NCI-H748 treated with DMSO at 0.1 percent for 48 hours (cell line): ENCODE results near the gene GPRIN1.

ENCODE experiments used
- DNase-seq: peaks from one replicate; lab custom pipeline; 2025; lab: John Stamatoyannopoulos, UW

Gene GPRIN1

GRCh38 chr5:176609724-176610434, at the start of gene GPRIN1:
GPRIN1 (minus strand) TSS chr5:176610156; CDS start chr5:176599834, 10,322 bp downstream.
- DNase-seq, result peak; percentile 56

- no peak for DNase-seq
Measured at GRCh38 chr5:176659512-176659839, 49.5 kb upstream of the GPRIN1 start.

GRCh38 chr5:176658817-176659511, 49.0 kb upstream of the GPRIN1 start:
- DNase-seq, result no peak

- peak; percentile 33 for DNase-seq
Measured at GRCh38 chr5:176658007-176658599, 48.1 kb upstream of the GPRIN1 start.

- no peak for DNase-seq
Measured at GRCh38 chr5:176656467-176656990, 46.6 kb upstream of the GPRIN1 start.

GRCh38 chr5:176654856-176655255, 44.9 kb upstream of the GPRIN1 start:
- no peak for DNase-seq

DNA sequence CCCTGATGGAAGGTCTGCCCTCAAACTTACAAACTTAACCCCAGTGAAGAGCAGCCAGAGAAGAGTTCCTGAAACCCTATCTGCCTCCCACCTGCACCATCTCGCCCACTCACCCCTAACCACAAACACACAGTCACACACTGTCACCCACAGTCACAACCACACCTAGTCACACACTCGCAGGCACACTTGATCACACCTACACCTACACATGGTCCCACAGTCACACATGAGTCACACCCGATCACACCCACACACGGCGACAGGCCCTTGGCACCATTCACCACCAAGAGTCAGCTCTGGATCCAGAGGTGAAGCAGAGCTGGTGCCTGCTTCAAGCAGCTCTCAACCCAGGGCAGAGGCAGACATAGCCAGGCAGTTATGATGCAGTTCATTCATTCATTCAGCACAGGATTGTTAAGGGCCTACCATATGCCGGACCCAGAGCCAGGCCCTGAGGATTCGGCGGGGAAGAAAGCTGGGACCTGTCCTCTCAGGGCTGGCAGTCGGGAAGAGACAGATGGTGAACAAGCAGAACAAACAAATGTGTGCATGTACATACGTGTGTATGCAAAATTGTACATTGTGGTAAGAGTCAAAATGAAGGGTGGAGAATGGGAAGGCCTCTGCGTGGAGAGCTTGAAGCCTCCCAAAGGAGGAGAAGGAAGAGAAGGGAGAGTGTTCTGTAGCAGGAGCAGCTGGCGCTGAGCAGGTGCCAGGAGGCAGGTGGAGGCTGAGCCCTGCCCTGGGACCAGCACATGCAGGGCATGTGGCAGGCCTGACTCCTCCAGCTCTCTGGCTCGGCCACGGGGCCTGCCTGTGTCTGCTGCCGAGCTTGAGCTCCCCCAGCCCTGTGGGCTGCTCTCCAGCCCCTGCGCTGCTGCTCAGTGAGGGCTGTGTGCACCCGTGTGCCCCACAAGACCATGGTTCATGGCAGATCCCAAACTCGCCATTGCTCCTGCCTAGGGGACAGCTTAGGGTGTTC, 43.7 kb upstream of the GPRIN1 start:
- DNase-seq, result no peak

GRCh38 chr5:176652136-176652535, 42.2 kb upstream of the GPRIN1 start:
- no peak for DNase-seq

GRCh38 chr5:176651472-176651980, 41.6 kb upstream of the GPRIN1 start:
- DNase-seq, result no peak

DNA sequence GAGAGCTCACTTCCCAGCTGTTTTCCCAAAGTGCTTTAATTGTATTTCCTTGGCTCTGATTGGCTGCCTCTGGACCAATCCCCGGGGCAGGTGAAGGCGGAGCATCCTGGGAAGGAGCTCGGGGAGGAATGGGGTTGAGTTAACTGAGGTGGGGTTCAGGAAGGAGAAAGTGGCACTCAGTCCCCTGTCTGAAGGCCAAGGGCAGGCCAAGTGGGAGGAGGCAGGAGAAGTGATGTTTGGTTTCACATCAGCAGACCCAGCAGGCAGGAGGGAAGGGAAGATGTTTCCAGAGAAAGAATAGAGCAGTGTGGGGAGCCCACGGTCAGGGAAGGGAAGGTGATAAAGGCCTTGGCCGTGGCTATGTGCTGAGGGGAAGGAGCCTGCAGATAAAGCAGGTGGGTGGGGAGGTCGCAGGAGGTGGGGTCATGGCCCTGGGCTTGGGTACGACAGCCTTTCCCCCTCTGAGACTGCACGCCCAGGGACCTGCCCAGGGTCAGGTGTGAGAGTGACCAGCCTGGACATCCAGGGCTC, 40.5 kb upstream of the GPRIN1 start:
- no peak for DNase-seq

- no peak for DNase-seq
Measured at GRCh38 chr5:176648474-176649194, 38.7 kb upstream of the GPRIN1 start.

DNA sequence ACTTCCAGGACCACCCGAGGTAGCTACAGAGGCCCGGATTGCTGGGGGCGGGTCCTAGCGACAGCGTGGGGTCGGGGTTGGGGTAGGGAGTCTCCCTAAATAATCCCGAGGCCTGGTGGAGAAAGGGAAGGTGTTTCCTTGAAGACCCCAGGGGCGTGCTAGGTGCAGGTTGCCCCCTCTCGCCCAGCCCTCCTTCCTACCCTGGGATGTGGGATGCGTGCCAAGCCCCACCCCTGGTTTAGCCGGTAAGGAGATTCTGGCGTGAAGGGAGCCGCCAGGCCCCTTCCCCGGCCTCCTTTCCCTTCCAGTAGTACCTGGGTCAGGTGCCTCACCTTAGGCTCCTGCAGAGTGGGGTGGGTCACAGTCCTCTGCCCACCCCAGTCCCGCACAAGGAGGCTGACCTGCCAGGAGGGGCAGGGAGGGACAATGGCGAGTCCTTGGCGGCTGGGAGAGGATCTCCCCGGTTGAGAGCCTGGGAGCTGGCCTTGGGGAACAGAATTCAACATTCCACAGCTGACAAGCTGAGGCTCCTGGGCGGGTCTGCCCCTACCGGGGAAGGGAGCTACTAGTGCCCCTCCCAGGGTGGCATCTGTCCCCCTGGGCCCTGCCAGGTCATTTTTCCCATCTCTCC, 38.0 kb upstream of the GPRIN1 start:
- DNase-seq, result peak; percentile 15

DNA sequence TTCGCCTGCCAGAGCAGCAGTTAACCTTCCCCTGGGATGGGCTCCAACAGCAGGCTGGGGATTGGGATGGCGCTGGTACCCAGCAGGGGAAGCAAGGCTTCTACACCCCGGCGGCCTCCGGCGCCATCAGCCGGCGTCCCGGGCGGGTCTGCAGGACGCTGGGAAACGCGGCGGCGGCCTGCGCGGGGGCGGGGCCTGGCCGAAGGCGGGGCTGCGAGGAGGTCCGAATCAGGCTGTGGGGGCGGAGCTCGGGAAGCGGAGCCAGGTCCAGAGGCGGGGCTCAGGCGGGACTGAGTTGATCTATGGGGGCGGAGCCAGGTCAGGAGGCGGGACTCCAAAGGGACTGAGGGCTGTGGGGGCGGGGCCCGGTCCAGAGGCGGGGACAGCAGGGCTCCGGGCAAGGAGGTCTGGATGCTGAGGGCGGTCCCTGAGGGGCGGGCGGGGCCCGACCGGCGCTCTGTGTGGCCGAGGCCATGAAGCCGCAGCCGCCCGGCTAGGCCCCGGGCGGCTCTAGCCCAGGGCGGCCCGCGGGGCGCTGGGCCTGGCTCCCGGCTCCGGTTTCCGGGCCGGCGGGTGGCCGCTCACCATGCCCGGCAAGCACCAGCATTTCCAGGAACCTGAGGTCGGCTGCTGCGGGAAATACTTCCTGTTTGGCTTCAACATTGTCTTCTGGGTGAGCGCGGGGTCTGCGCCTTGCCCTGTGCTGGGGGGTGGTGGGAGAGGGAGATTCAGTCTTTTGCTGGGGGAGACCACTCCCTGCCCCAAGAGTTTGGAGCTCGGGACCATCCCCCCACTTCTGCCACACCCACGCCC, 37.3 kb upstream of the GPRIN1 start, which contains the start of gene TSPAN17:
Gene TSPAN17 (plus strand): TSS at position 455 of the 813 bp plus-strand sequence. CDS start 132 bp downstream, at position 587.
- DNase-seq, result peak; percentile 97

DNA sequence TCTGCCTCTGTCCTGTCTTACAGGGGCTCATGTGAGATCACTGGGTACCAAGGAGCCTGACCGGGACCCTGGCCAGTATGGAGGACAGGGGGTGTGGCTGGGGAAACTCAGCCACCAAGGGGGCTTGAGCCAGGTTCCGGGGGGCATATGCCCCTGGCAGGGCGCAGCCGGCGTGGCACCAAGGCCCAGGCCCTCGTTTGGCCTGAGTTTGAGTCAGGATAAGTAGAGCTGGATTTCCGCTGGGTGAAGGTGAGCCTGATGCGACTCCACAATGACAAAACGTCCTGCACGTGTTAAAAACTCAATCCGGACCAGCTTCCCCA, 36.7 kb upstream of the GPRIN1 start:
- DNase-seq, result no peak

- DNase-seq, result no peak
Measured at GRCh38 chr5:176646049-176646706, 36.2 kb upstream of the GPRIN1 start.

DNA sequence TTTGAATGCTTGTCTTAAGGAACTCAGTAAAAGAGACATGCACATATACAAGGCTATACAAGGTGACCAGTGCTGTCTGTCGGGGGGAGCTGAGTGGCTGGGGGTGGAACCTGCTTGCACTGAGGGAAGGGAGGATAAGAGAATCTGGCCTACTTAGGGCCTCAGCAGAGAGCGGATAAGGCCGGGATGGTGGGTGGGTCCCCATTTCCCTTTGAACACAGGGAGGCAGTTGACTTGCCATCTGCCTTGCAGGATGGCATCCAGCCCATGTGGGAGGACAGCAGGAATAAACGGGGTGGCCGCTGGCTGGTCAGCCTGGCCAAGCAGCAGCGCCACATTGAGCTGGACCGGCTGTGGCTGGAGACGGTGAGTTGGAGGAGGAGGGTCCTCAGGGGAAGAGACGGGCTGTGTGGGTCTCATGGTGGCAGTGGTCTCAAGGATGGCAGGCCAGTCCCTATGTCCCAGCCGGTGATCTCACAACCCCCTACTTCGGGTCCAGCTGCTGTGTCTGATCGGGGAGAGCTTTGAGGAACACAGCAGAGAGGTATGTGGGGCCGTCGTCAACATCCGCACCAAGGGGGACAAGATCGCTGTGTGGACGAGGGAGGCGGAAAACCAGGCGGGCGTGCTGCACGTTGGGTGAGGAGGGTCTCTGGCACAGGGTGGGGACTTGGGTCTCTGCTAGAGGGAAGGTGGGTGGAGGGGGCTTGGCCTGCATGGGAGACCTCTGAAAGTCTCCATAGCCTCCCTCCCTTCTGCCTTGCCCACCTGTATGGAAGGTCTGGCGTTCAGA, 35.1 kb upstream of the GPRIN1 start:
- DNase-seq, result no peak

DNA sequence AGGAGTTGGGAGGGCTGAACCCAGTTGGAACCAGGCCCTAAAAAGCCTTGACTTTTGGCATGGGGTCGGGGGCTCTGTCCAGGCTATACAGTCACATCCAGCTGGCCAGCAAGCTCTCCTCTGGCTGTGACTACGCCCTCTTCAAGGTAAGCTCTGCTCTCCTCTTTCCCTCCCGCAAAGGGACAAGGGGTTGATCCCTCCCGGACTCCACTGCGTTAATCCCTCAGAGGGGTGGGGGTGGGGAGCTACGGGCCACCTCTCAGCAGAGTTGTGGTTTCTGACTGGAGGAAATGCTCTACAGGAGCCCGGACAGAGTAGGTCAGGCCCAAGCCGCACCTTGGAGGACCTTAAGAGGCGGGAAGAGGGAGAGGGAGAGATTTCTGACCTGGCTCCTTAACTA, 34.3 kb upstream of the GPRIN1 start:
- no peak for DNase-seq
